ENCODE results near the gene RAB4A.

GRCh38 chr1:229319487-229319886 is 48.6 kb downstream of the RAB4A start:
- TF ChIP-seq SMC3 (conservative IDR thresholded peaks at IDR 0.05; ENCODE audit: poor library complexity) (no peak), MXI1 (conservative IDR thresholded peaks at IDR 0.05; ENCODE audit: poor library complexity, severe bottlenecking) (no peak), EZH2 (IDR thresholded peaks at IDR 0.05; ENCODE audit: borderline replicate concordance, insufficient read depth, low read length, poor library complexity, severe bottlenecking) (no peak), POLR2AphosphoS5 (IDR thresholded peaks at IDR 0.05) (no peak), TAF1 (IDR thresholded peaks at IDR 0.05; ENCODE audit: low read depth) (no peak), EP300 (conservative IDR thresholded peaks at IDR 0.05; ENCODE audit: poor library complexity, severe bottlenecking) (no peak)
- TF ChIP-seq, protein P1, sequence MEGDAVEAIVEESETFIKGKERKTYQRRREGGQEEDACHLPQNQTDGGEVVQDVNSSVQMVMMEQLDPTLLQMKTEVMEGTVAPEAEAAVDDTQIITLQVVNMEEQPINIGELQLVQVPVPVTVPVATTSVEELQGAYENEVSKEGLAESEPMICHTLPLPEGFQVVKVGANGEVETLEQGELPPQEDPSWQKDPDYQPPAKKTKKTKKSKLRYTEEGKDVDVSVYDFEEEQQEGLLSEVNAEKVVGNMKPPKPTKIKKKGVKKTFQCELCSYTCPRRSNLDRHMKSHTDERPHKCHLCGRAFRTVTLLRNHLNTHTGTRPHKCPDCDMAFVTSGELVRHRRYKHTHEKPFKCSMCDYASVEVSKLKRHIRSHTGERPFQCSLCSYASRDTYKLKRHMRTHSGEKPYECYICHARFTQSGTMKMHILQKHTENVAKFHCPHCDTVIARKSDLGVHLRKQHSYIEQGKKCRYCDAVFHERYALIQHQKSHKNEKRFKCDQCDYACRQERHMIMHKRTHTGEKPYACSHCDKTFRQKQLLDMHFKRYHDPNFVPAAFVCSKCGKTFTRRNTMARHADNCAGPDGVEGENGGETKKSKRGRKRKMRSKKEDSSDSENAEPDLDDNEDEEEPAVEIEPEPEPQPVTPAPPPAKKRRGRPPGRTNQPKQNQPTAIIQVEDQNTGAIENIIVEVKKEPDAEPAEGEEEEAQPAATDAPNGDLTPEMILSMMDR (IDR thresholded peaks at IDR 0.05; ENCODE audit: poor library complexity, severe bottlenecking) = no peak
- TF ChIP-seq, protein P2, sequence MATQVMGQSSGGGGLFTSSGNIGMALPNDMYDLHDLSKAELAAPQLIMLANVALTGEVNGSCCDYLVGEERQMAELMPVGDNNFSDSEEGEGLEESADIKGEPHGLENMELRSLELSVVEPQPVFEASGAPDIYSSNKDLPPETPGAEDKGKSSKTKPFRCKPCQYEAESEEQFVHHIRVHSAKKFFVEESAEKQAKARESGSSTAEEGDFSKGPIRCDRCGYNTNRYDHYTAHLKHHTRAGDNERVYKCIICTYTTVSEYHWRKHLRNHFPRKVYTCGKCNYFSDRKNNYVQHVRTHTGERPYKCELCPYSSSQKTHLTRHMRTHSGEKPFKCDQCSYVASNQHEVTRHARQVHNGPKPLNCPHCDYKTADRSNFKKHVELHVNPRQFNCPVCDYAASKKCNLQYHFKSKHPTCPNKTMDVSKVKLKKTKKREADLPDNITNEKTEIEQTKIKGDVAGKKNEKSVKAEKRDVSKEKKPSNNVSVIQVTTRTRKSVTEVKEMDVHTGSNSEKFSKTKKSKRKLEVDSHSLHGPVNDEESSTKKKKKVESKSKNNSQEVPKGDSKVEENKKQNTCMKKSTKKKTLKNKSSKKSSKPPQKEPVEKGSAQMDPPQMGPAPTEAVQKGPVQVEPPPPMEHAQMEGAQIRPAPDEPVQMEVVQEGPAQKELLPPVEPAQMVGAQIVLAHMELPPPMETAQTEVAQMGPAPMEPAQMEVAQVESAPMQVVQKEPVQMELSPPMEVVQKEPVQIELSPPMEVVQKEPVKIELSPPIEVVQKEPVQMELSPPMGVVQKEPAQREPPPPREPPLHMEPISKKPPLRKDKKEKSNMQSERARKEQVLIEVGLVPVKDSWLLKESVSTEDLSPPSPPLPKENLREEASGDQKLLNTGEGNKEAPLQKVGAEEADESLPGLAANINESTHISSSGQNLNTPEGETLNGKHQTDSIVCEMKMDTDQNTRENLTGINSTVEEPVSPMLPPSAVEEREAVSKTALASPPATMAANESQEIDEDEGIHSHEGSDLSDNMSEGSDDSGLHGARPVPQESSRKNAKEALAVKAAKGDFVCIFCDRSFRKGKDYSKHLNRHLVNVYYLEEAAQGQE (IDR thresholded peaks at IDR 0.05; ENCODE audit: borderline replicate concordance) = no peak

Data from neural cell (in vitro differentiated cells).